Activated CD8-positive, alpha-beta T cell treated with anti-CD3 and anti-CD28 coated beads for 36 hours (primary cell): ENCODE data around the gene MRPS22. TPM values are rescaled to one million over a fixed set of nuclear protein-coding genes. Genes with fewer than 3 reads are reported as not detected.

ENCODE experiments used
- ATAC-seq: fragments of 200-7000 bp; cut with Tn5 transposase; one replicate; pipeline ENCODE4 v1.10.0; 2021; ENCODE audit warnings: mild to moderate bottlenecking, moderate library complexity
- CTCF ChIA-PET: fragments of 350-600 bp; sonication (Branson Sonifier 250); formaldehyde crosslinking; loops from one replicate; lab custom pipeline; 2021; ENCODE audit warnings: antibody characterized with exemption; lab: Charles Lee
- POLR2A ChIA-PET: fragments of 350-600 bp; sonication (Branson Sonifier 250); formaldehyde crosslinking; loops from one replicate; lab custom pipeline; 2021; ENCODE audit warnings: antibody characterized with exemption; lab: Charles Lee
- DNase-seq: peaks from one replicate; pipeline ENCODE4 v3.0.0-alpha.2; 2020
- H3K27ac Mint-ChIP-seq: one replicate; pipeline ENCODE4 v1.8.0; 2021; ENCODE audit warnings: mild to moderate bottlenecking, mixed read lengths
- H3K27me3 Mint-ChIP-seq: one replicate; pipeline ENCODE4 v1.8.0; 2021; ENCODE audit warnings: mixed read lengths
- H3K36me3 Mint-ChIP-seq: one replicate; pipeline ENCODE4 v1.8.0; 2021; ENCODE audit warnings: low read depth, mixed read lengths
- H3K4me1 Mint-ChIP-seq: one replicate; pipeline ENCODE4 v1.8.0; 2021; ENCODE audit warnings: low read depth, mixed read lengths
- H3K4me3 Mint-ChIP-seq: one replicate; pipeline ENCODE4 v1.8.0; 2021; ENCODE audit warnings: mild to moderate bottlenecking, moderate library complexity, mixed read lengths
- H3K9me3 Mint-ChIP-seq: one replicate; pipeline ENCODE4 v1.8.0; 2021; ENCODE audit warnings: mixed read lengths
- intact Hi-C: fragments of 100-400 bp; cut with micrococcal nuclease; formaldehyde crosslinking; loops from one replicate; pipeline ENCODE4 v1.10.0; 2022
- total RNA-seq, 2 experiments: library from RNA; stranded (reverse); gene quantifications; one replicate each; pipeline ENCODE4 v1.2.3, GENCODE V29; 2021
- TF ChIP-seq, protein P1 (sequence below): fragments of 200-600 bp; IDR thresholded peaks from one replicate; pipeline ENCODE4 v1.8.0; 2022; ENCODE audit warnings: antibody characterized with exemption, mild to moderate bottlenecking

MRPS22 gene
- total RNA-seq, 2 experiments from 2014 or later, result 67.4 to 68.9 TPM

DNA sequence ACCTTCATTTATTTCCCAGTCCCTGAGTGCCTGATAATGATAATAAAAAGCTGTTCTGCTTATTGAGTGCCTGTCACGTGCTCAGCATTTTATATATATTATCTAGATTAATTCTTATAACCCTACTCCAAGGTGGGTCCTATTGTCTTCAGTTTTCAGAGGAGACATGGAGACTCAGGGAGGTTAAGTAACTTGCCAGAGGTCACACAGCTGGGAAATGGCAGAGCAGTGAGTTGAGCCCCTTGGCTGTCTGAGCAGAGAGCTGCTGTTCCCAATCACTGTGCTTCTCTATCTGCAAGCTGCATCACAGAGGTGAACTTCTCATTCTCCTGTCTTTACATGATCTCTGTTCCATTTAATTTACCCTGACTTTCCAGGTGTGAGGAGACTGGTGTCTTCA, 32.3 kb upstream of the MRPS22 start:
- TF ChIP-seq, protein P1, sequence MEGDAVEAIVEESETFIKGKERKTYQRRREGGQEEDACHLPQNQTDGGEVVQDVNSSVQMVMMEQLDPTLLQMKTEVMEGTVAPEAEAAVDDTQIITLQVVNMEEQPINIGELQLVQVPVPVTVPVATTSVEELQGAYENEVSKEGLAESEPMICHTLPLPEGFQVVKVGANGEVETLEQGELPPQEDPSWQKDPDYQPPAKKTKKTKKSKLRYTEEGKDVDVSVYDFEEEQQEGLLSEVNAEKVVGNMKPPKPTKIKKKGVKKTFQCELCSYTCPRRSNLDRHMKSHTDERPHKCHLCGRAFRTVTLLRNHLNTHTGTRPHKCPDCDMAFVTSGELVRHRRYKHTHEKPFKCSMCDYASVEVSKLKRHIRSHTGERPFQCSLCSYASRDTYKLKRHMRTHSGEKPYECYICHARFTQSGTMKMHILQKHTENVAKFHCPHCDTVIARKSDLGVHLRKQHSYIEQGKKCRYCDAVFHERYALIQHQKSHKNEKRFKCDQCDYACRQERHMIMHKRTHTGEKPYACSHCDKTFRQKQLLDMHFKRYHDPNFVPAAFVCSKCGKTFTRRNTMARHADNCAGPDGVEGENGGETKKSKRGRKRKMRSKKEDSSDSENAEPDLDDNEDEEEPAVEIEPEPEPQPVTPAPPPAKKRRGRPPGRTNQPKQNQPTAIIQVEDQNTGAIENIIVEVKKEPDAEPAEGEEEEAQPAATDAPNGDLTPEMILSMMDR, result no peak
- POLR2A ChIA-PET, result no interaction called here
- H3K36me3 Mint-ChIP-seq, result no peaks in the 10 kb centered on the region
- CTCF ChIA-PET, result no interaction called here
- no peak for DNase-seq
- H3K27me3 Mint-ChIP-seq, result peaks cover 16% of the 10 kb centered on the region
- H3K4me1 Mint-ChIP-seq, result no peaks in the 10 kb centered on the region
- H3K27ac Mint-ChIP-seq, result no peak overlapping the region
- H3K9me3 Mint-ChIP-seq, result no peaks in the 10 kb centered on the region
- intact Hi-C loops, result no loop called here
- ATAC-seq, result no peak
- no peak overlapping the region for H3K4me3 Mint-ChIP-seq

DNA sequence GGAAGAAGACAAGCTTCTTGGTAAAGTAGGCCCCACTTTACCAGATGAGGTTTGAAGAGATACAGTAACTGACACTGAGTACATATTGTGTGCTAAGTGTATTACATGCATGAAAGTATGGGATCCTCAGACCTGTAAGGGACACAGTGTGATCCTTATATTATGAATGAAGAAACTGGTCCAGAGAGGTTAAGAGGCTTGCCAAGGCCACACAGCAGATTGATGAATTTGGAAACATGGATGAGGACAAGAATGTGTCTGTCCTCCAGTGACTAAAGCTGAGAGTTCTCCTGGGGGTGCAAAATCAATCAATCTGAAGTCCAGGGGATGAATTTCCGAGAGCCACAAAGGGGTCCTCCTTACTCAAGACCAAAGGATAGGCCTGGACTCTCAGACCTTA, 31.4 kb upstream of the MRPS22 start:
- DNase-seq, result no peak
- Mint-ChIP-seq H3K27me3 (peaks cover 16% of the 10 kb centered on the region), H3K4me3 (no peak overlapping the region), H3K27ac (no peak overlapping the region), H3K9me3 (no peaks in the 10 kb centered on the region), H3K36me3 (no peaks in the 10 kb centered on the region), H3K4me1 (no peaks in the 10 kb centered on the region)
- no peak for ATAC-seq
- intact Hi-C loops, result no loop called here
- CTCF ChIA-PET, result no interaction called here
- POLR2A ChIA-PET, result interaction anchor here (1.8 kb wide), 1 partner anchor 16 kb away, joined by 4 read pairs; no protein-coding TSS in a partner anchor
- TF ChIP-seq, protein P1, result no peak

DNA sequence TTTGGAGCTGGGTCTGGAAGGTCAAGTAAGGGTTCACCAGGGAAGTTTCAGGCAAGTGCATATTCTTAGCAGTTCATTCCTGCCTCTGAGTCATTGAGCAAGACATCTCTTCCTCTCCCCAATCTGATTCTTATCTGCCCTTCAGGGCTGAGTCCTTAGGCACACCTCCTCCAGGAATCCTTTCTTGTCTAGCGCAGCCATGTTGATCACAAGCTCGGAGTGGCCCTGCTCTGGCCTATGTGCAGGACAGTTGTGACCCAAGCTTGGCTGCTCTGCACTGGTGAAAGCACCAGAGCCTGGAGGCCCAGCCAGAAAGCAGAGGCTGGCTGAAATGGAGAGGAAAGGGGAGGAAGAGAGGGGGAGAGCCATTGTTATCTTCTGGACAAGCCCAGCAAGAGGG, 30.9 kb upstream of the MRPS22 start:
- no peaks in the 10 kb centered on the region for H3K4me1 Mint-ChIP-seq
- no peaks in the 10 kb centered on the region for H3K36me3 Mint-ChIP-seq
- intact Hi-C loops, result no loop called here
- no peaks in the 10 kb centered on the region for H3K9me3 Mint-ChIP-seq
- no peak overlapping the region for H3K4me3 Mint-ChIP-seq
- ChIA-PET POLR2A (interaction anchor here (1.8 kb wide), 1 partner anchor 17 kb away, joined by 4 read pairs; no protein-coding TSS in a partner anchor), CTCF (no interaction called here)
- ATAC-seq, result no peak
- peaks cover 16% of the 10 kb centered on the region for H3K27me3 Mint-ChIP-seq
- TF ChIP-seq, protein P1, result no peak
- no peak for DNase-seq
- no peak overlapping the region for H3K27ac Mint-ChIP-seq

GRCh38 chr3:139313921-139314320, 29.9 kb upstream of the MRPS22 start:
- peaks cover 16% of the 10 kb centered on the region for H3K27me3 Mint-ChIP-seq
- intact Hi-C loops, result no loop called here
- no peaks in the 10 kb centered on the region for H3K36me3 Mint-ChIP-seq
- ATAC-seq (no peak), DNase-seq (no peak)
- H3K4me3 Mint-ChIP-seq, result no peak overlapping the region
- TF ChIP-seq, protein P1, result no peak
- no peaks in the 10 kb centered on the region for H3K4me1 Mint-ChIP-seq
- CTCF ChIA-PET, result no interaction called here
- no peak overlapping the region for H3K27ac Mint-ChIP-seq
- H3K9me3 Mint-ChIP-seq, result no peaks in the 10 kb centered on the region
- POLR2A ChIA-PET, result interaction anchor here (1.8 kb wide), 1 partner anchor 18 kb away, joined by 4 read pairs; no protein-coding TSS in a partner anchor

GRCh38 chr3:139317215-139317614, 26.6 kb upstream of the MRPS22 start:
- ChIA-PET POLR2A (no interaction called here), CTCF (interaction anchor here (1.9 to 4.1 kb wide), 2 partner anchors 11 to 205 kb away, joined by 4 to 21 read pairs; no protein-coding TSS in a partner anchor)
- Mint-ChIP-seq H3K27me3 (peaks cover 15% of the 10 kb centered on the region), H3K27ac (no peak overlapping the region), H3K4me3 (no peak overlapping the region), H3K4me1 (no peaks in the 10 kb centered on the region), H3K36me3 (no peaks in the 10 kb centered on the region), H3K9me3 (no peaks in the 10 kb centered on the region)
- ATAC-seq (no peak), DNase-seq (no peak)
- intact Hi-C loops, result no loop called here
- TF ChIP-seq, protein P1, result no peak
